Body of pancreas (tissue), 4 donors: ENCODE data around the gene PPCDC. TPM values are rescaled to one million over a fixed set of nuclear protein-coding genes. Genes with fewer than 3 reads are reported as not detected.

ENCODE experiments used
- ATAC-seq: fragments of 150-250 bp; one replicate; pipeline ENCODE4 v1.9.1; 2016
- DNase-seq, 4 donors: peaks; one replicate each; pipeline ENCODE4 v3.0.0-alpha.2; 2019
- H3K27ac ChIP-seq, 4 donors: fragments of 200-600 bp; sonication (generic); 1 replicate in 3 of 4; 2 replicates in 1 of 4; pipeline versions ENCODE4 v1.5.1 to v1.6.1; 2016 to 2019; ENCODE audit warnings: mild to moderate bottlenecking in 1 of 4, mixed read lengths in 1 of 4, moderate library complexity in 1 of 4
- H3K27me3 ChIP-seq, 2 donors: fragments of 200-600 bp; sonication (generic); one replicate each; pipeline ENCODE4 v1.6.0; 2016; ENCODE audit warnings: mild to moderate bottlenecking in 1 of 2
- H3K36me3 ChIP-seq, 2 donors: fragments of 200-600 bp; sonication (generic); replicated peaks in 1 of 2; 2 replicates each; pipeline ENCODE4 v1.5.1; 2016; ENCODE audit warnings: low read depth in 2 of 2; ENCODE audit not compliant: insufficient read depth in 1 of 2
- H3K4me1 ChIP-seq: fragments of 200-600 bp; sonication (generic); one replicate; pipeline ENCODE4 v1.6.0; 2016
- H3K4me3 ChIP-seq, 2 donors: fragments of 200-600 bp; sonication (generic); 1 replicate in 1 of 2; 2 replicates in 1 of 2; pipeline ENCODE4 v1.5.1; 2016 to 2019
- H3K9me3 ChIP-seq, 3 donors: fragments of 200-600 bp; sonication (generic); 1 replicate in 2 of 3; 2 replicates in 1 of 3; pipeline ENCODE4 v1.5.1; 2016
- CTCF ChIP-seq, 7 experiments: fragments of 450-650 bp in 4 of 7; fragments of 200-600 bp in 3 of 7; sonication (generic) in 3 of 7; IDR thresholded peaks; one replicate each; pipeline ENCODE4 v1.5.1; 2016 to 2019; ENCODE audit warnings: antibody characterized with exemption in 7 of 7
- POLR2A ChIP-seq, 3 donors: fragments of 450-650 bp; IDR thresholded peaks; one replicate each; pipeline ENCODE4 v1.6.1; 2016; ENCODE audit warnings: antibody characterized with exemption in 3 of 3, mild to moderate bottlenecking in 2 of 3
- WGBS, 2 donors: methylation state at CpG; one replicate each; pipeline ENCODE4 v1.1.5; 2017; 5-methylcytosine and 5-hydroxymethylcytosine counted together
- intact Hi-C: fragments of 100-400 bp; cut with DNase I; formaldehyde crosslinking; loops from one replicate; pipeline ENCODE4 v1.15.1; 2023
- total RNA-seq, 2 donors: library from RNA; depleted of rRNA; stranded (reverse); fragments of >200 nt; gene quantifications; one replicate each; pipeline ENCODE4 v1.1.0, GENCODE V29; 2016

PPCDC gene
- total RNA-seq, 2 donors from 2014 or later = 12.5 to 13.2 TPM

DNA sequence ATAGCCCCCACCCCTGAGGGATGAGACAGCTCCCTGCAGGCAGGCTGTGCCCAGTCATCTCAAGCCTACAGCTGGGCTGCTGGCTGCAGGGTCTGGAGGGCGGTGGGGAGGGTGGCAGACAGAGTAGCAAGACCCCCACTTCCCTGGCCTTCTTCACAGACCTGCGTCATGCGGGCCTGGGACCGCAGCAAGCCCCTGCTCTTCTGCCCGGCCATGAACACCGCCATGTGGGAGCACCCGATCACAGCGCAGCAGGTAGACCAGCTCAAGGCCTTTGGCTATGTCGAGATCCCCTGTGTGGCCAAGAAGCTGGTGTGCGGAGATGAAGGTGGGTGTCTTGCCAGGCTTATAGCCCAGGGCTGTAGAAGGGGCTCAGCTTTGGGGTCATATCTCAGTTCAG is 25.0 kb downstream of the PPCDC start:
- no peaks in the 10 kb centered on the region for H3K36me3 ChIP-seq
- WGBS, 2 donors = 95% methylated on average over 4 to 10 of the region's 10 CpGs
- ATAC-seq (no peak), DNase-seq (no peak)
- peak overlapping the region; percentile 11 to 83 (median 72) for H3K27ac ChIP-seq
- H3K4me1 ChIP-seq = peaks cover 68% of the 10 kb centered on the region
- TF ChIP-seq CTCF (IDR thresholded peaks at IDR 0.05) = no peak
- TF ChIP-seq POLR2A (IDR thresholded peaks at IDR 0.05) = no peak
- no peaks in the 10 kb centered on the region for H3K9me3 ChIP-seq
- no peak overlapping the region for H3K4me3 ChIP-seq
- no peaks in the 10 kb centered on the region for H3K27me3 ChIP-seq
- intact Hi-C loops = no loop called here

GRCh38 chr15:75049392-75049791 is 26.0 kb downstream of the PPCDC start:
- WGBS, 2 donors = 24 to 27% methylated on average over 9 to 11 of the region's 11 CpGs
- H3K9me3 ChIP-seq = no peaks in the 10 kb centered on the region
- ATAC-seq = peak; percentile 78
- intact Hi-C loops = no loop called here
- no peaks in the 10 kb centered on the region for H3K36me3 ChIP-seq
- peaks cover 58% of the 10 kb centered on the region for H3K4me1 ChIP-seq
- no peaks in the 10 kb centered on the region for H3K27me3 ChIP-seq
- peak; percentile 91 to 97 (median 94) for DNase-seq
- no peak overlapping the region for H3K4me3 ChIP-seq
- TF ChIP-seq CTCF (IDR thresholded peaks at IDR 0.05) (no peak), POLR2A (IDR thresholded peaks at IDR 0.05) (peak in 1 of 3 donors; percentile 4)
- peak overlapping the region; percentile 11 to 82 (median 63) for H3K27ac ChIP-seq

- Histone ChIP-seq H3K27me3 (no peaks in the 10 kb centered on the region), H3K4me3 (no peak overlapping the region), H3K36me3 (no peaks in the 10 kb centered on the region), H3K9me3 (no peaks in the 10 kb centered on the region), H3K4me1 (peaks cover 50% of the 10 kb centered on the region), H3K27ac (no peak overlapping the region)
- ATAC-seq (no peak), DNase-seq (no peak)
- WGBS, 2 donors = 100% methylated on average over 2 of the region's 2 CpGs; no CpG with 5 or more reads in 1 of the 2 donors
- intact Hi-C loops = no loop called here
- TF ChIP-seq CTCF (IDR thresholded peaks at IDR 0.05) (no peak), POLR2A (IDR thresholded peaks at IDR 0.05) (no peak)
Measured at GRCh38 chr15:75050283-75050682, 26.9 kb downstream of the PPCDC start.

DNA sequence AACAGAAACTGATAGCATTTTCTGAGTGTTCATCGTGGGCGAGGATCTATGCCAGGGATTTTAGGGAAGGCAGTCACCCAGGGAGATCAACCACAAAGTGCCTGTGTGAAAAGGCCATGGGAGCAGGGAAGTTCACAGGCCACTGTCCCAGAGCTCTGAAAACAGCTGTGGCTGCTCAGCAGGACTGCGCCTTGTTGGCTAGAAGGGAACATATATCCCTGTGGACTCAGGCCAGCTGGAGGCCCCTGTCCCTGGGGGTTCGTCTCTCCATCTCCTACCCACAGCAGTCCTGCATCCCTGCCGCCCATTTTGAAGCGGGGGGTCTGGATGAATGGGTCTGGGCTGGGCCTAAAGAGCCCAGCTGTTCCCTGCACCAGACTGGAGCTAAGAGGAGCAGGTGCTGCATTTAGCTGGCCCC is 27.8 kb downstream of the PPCDC start:
- TF ChIP-seq CTCF (IDR thresholded peaks at IDR 0.05) (no peak), POLR2A (IDR thresholded peaks at IDR 0.05) (no peak)
- Histone ChIP-seq H3K36me3 (no peaks in the 10 kb centered on the region), H3K27ac (no peak overlapping the region), H3K4me3 (no peak overlapping the region), H3K9me3 (no peaks in the 10 kb centered on the region), H3K4me1 (peaks cover 46% of the 10 kb centered on the region), H3K27me3 (no peaks in the 10 kb centered on the region)
- WGBS, 2 donors = 81 to 90% methylated on average over 5 to 6 of the region's 6 CpGs
- ATAC-seq (no peak), DNase-seq (no peak)
- intact Hi-C loops = no loop called here

- no peaks in the 10 kb centered on the region for H3K9me3 ChIP-seq
- TF ChIP-seq POLR2A (IDR thresholded peaks at IDR 0.05) (no peak), CTCF (IDR thresholded peaks at IDR 0.05) (no peak)
- peaks cover 41% of the 10 kb centered on the region for H3K4me1 ChIP-seq
- WGBS, 2 donors = 17 to 74% methylated on average over 1 to 4 of the region's 4 CpGs
- no peak overlapping the region for H3K27ac ChIP-seq
- intact Hi-C loops = no loop called here
- no peaks in the 10 kb centered on the region for H3K36me3 ChIP-seq
- no peak overlapping the region for H3K4me3 ChIP-seq
- DNase-seq (no peak), ATAC-seq (no peak)
- H3K27me3 ChIP-seq = no peaks in the 10 kb centered on the region
Measured at GRCh38 chr15:75051711-75052110, 28.3 kb downstream of the PPCDC start.
